MM.1S (cell line): Measurements from ENCODE around the gene ALDH2.

ENCODE experiments used
- DNase-seq: peaks from one replicate; pipeline ENCODE4 v3.0.0-alpha.2; 2015
- H2AFZ ChIP-seq: fragments of 300-600 bp; sonication (generic); 2 replicates; pipeline ENCODE4 v1.6.0; 2016; ENCODE audit warnings: antibody characterized with exemption, low read length
- H3F3A ChIP-seq: fragments of 300-600 bp; sonication (generic); 2 replicates; pipeline ENCODE4 v1.6.1; 2016; ENCODE audit warnings: mild to moderate bottlenecking, antibody characterized with exemption, low read length, moderate library complexity, mixed read lengths; ENCODE audit not compliant: insufficient read depth
- H3K27ac ChIP-seq: fragments of 300-600 bp; sonication (generic); 2 replicates; pipeline ENCODE4 v1.5.1; 2016; ENCODE audit warnings: mild to moderate bottlenecking, low read length
- H3K27me3 ChIP-seq: fragments of 300-600 bp; sonication (generic); replicated peaks from 2 replicates; pipeline ENCODE4 v1.6.0; 2016; ENCODE audit warnings: low read length; ENCODE audit not compliant: insufficient read depth
- H3K36me3 ChIP-seq: fragments of 300-600 bp; sonication (generic); replicated peaks from 2 replicates; pipeline ENCODE4 v1.6.1; 2016; ENCODE audit warnings: mild to moderate bottlenecking, low read length, mixed read lengths; ENCODE audit not compliant: insufficient read depth
- H3K4me1 ChIP-seq: fragments of 300-600 bp; sonication (generic); 2 replicates; pipeline ENCODE4 v1.6.1; 2016; ENCODE audit warnings: low read length, mixed read lengths
- H3K4me2 ChIP-seq: fragments of 300-600 bp; sonication (generic); 2 replicates; pipeline ENCODE4 v1.6.0; 2016; ENCODE audit warnings: low read depth, low read length
- H3K4me3 ChIP-seq: fragments of 300-600 bp; sonication (generic); 2 replicates; pipeline ENCODE4 v1.5.1; 2016; ENCODE audit warnings: low read length, mixed read lengths
- H3K79me2 ChIP-seq: fragments of 300-600 bp; sonication (generic); 2 replicates; pipeline ENCODE4 v1.6.1; 2016; ENCODE audit warnings: mixed run types, low read length, mixed read lengths
- H3K9ac ChIP-seq: fragments of 300-600 bp; sonication (generic); 2 replicates; pipeline ENCODE4 v1.6.1; 2016; ENCODE audit warnings: low read length, mixed read lengths
- H3K9me2 ChIP-seq: fragments of 300-600 bp; sonication (generic); replicated peaks from 2 replicates; pipeline ENCODE4 v1.6.1; 2016; ENCODE audit warnings: mild to moderate bottlenecking, low read length, mixed read lengths; ENCODE audit not compliant: insufficient read depth
- H3K9me3 ChIP-seq: fragments of 300-600 bp; sonication (generic); replicated peaks from 2 replicates; pipeline ENCODE4 v1.6.1; 2016; ENCODE audit warnings: mild to moderate bottlenecking, low read length, mixed read lengths; ENCODE audit not compliant: insufficient read depth
- H4K20me1 ChIP-seq: fragments of 300-600 bp; sonication (generic); 2 replicates; pipeline ENCODE4 v1.6.1; 2016; ENCODE audit warnings: mild to moderate bottlenecking, low read length, moderate library complexity, mixed read lengths; ENCODE audit not compliant: insufficient read depth
- EZH2 ChIP-seq: fragments of 300-600 bp; sonication (generic); optimal IDR thresholded peaks from 2 replicates; pipeline ENCODE3; 2017; ENCODE audit warnings: low read depth, mild to moderate bottlenecking, antibody characterized with exemption, low read length, mixed read lengths
- EZH2phosphoT487 ChIP-seq: fragments of 300-600 bp; sonication (generic); IDR thresholded peaks from 2 replicates; pipeline ENCODE4 v1.6.1; 2018; ENCODE audit warnings: antibody characterized with exemption, low read length
- TF ChIP-seq, protein P1 (sequence below): fragments of 300-600 bp; sonication (generic); IDR thresholded peaks from 2 replicates; pipeline ENCODE4 v1.5.1; 2016; ENCODE audit warnings: antibody characterized with exemption, low read length, mixed read lengths

ALDH2 gene

DNA sequence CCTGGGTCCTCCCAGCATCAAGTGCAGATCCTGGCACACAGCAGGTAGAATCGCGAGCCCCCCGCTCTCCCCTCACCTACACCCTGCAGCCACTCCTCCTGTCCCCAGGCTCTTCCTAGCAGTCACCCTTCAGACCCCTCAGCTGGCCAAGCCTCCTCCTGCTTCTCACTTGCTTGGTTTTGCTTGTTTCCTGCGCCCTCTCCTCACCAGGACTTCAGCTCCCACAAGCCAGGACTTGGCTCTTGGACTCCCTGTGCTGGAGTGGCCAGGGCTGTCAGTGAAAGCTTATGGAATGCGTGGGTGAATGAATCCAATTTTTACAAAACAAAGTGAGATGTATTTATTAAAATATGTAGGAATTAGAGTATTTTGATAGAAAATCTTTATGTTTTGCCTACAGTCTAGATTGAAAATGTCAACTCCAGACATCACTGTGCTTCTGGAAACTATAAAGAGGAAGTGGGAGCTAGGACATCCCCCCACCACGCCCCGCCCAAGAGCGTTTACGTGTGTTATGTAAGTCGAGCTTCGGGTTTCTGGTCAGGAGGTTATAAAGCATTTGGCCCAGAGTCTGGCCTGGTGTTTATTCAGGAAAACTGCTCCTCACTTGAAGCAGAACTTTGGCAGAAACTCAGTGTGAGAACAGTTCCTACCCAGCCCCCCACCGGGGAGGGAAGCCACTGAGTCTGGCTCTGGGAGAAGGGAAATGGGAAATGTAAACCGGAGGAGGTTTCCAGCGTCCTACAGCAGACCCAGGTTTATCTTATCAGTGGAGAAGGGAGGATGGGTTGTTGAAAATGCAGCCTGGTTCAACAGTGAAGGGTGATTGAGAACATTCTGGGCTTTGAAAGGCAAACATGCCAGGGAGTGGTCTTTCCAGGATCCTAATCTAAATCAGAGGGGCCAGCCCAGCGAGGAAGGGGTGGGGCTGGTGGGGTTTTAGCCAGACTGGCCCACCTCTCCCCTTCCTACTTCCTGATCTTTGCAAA, 8.8 kb downstream of the ALDH2 start:
- no peak overlapping the region for H3K4me2 ChIP-seq
- no peak for DNase-seq
- H4K20me1 ChIP-seq: no peaks in the 10 kb centered on the region
- H3K9me2 ChIP-seq: no peaks in the 10 kb centered on the region
- no peaks in the 10 kb centered on the region for H3K9me3 ChIP-seq
- no peaks in the 10 kb centered on the region for H3K4me1 ChIP-seq
- H3F3A ChIP-seq: no peaks in the 10 kb centered on the region
- H3K79me2 ChIP-seq: no peaks in the 10 kb centered on the region
- no peak overlapping the region for H3K27ac ChIP-seq
- no peak overlapping the region for H2AFZ ChIP-seq
- no peak overlapping the region for H3K4me3 ChIP-seq
- no peaks in the 10 kb centered on the region for H3K27me3 ChIP-seq
- TF ChIP-seq EZH2phosphoT487: no peak
- TF ChIP-seq, protein P1, sequence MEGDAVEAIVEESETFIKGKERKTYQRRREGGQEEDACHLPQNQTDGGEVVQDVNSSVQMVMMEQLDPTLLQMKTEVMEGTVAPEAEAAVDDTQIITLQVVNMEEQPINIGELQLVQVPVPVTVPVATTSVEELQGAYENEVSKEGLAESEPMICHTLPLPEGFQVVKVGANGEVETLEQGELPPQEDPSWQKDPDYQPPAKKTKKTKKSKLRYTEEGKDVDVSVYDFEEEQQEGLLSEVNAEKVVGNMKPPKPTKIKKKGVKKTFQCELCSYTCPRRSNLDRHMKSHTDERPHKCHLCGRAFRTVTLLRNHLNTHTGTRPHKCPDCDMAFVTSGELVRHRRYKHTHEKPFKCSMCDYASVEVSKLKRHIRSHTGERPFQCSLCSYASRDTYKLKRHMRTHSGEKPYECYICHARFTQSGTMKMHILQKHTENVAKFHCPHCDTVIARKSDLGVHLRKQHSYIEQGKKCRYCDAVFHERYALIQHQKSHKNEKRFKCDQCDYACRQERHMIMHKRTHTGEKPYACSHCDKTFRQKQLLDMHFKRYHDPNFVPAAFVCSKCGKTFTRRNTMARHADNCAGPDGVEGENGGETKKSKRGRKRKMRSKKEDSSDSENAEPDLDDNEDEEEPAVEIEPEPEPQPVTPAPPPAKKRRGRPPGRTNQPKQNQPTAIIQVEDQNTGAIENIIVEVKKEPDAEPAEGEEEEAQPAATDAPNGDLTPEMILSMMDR: no peak
- no peak for TF ChIP-seq EZH2
- H3K36me3 ChIP-seq: no peaks in the 10 kb centered on the region
- no peak overlapping the region for H3K9ac ChIP-seq

DNA sequence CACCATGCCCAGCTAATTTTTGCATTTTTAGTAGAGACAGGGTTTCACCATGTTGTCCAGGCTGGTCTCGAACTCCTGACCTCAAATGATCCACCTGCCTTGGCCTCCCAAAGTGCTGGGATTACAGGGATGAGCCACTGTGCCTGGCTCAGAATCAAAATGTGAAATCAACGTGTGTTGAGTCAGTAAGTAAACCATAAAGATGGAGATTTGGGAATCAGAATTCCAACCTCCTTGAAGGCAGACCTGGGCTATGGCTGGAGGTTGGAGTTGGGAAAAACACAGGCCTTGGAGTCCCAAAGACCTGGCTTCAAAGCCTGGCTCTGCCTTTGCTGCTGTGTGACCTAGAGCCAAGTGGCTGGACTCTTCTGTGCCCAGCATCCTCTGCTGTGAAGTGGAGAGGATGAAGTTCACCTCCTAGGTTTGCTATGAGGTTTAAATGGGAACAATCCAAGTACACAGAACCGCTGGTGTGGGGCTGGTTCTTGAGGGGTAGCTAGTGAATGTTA, 10.2 kb downstream of the ALDH2 start:
- H3K79me2 ChIP-seq: no peaks in the 10 kb centered on the region
- H3K4me1 ChIP-seq: no peaks in the 10 kb centered on the region

DNA sequence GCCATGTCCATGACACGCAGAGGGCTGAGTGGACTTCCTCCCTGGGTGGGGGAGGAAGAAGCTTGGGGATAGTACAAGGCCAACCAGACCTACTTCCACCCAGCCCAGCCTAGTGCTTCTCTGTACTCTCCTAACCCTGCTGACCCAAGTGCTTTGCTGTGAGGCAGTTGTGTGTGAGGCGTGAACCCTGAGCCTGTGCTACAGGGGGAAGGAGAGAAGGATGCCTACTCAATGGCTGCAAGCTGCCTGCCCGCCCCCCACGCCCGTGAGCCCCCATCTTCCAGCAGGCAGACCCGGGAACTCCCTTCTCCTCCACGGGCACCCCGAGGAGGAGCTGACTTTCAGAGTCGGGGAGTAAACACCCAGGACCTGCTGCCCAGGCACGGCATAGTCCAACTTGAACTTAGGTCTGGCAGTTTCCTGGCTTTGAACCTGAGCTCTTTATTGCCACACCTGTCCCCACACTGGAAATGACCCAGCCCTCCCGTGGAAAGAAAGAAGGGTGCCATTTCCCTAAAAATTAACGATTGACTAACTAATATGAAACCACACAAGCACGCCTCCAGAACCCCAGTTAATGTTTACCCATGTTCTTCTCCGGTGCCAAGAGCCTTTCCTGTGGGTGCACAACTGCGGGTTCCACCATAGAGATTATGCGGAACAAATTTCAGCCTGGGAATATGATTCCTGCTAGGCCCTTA, 10.8 kb downstream of the ALDH2 start:
- Histone ChIP-seq H3K4me1 (no peaks in the 10 kb centered on the region), H3K79me2 (no peaks in the 10 kb centered on the region), H3K4me3 (no peak overlapping the region), H3K36me3 (no peaks in the 10 kb centered on the region), H3K9me3 (no peaks in the 10 kb centered on the region), H3K9me2 (no peaks in the 10 kb centered on the region), H2AFZ (no peak overlapping the region), H3K4me2 (no peak overlapping the region), H4K20me1 (no peaks in the 10 kb centered on the region), H3K9ac (no peak overlapping the region), H3F3A (no peaks in the 10 kb centered on the region), H3K27ac (no peak overlapping the region), H3K27me3 (no peaks in the 10 kb centered on the region)
- TF ChIP-seq, protein P1: no peak
- TF ChIP-seq EZH2 (no peak), EZH2phosphoT487 (no peak)
- DNase-seq: no peak

More for the DNA sequence above, 10.2 kb downstream of the ALDH2 start:
- Histone ChIP-seq H2AFZ (no peak overlapping the region), H3K9me3 (no peaks in the 10 kb centered on the region), H3K27me3 (no peaks in the 10 kb centered on the region), H3K9me2 (no peaks in the 10 kb centered on the region), H3K4me3 (no peak overlapping the region), H3K4me2 (no peak overlapping the region), H3K36me3 (no peaks in the 10 kb centered on the region), H3K9ac (no peak overlapping the region), H3K27ac (no peak overlapping the region), H3F3A (no peaks in the 10 kb centered on the region), H4K20me1 (no peaks in the 10 kb centered on the region)
- DNase-seq: no peak
- TF ChIP-seq EZH2phosphoT487 (no peak), EZH2 (no peak)
- TF ChIP-seq, protein P1: no peak
